Forelimb muscle (tissue), 1 donor: ENCODE results near the gene MTMR10. TPM values are rescaled to one million over a fixed set of nuclear protein-coding genes. Genes with fewer than 3 reads are reported as not detected.
A peak's percentile ranks its signal among the peaks of the same experiment; 100 is the strongest.

Source experiments
- DNase-seq: peaks from one replicate; pipeline ENCODE4 v3.0.0-alpha.2; 2013; ENCODE audit warnings: low read depth
- polyA plus RNA-seq: library from polyadenylated mRNA; unstranded; fragments of 120-200 nt; gene quantifications from one replicate; pipeline ENCODE4 v1.2.1, GENCODE V29; 2013; ENCODE audit not compliant: insufficient read length

The MTMR10 gene
- polyA plus RNA-seq, 1 donor, result 18.9 TPM

- no peak for DNase-seq
Measured at GRCh38 chr15:30921106-30921505, 70.3 kb downstream of the MTMR10 start.

- no peak for DNase-seq
Measured at GRCh38 chr15:30919877-30920550, 71.4 kb downstream of the MTMR10 start.

- no peak for DNase-seq
Measured at GRCh38 chr15:30918366-30918765, 73.1 kb downstream of the MTMR10 start.

- DNase-seq, result no peak
Measured at GRCh38 chr15:30917675-30918074, 73.8 kb downstream of the MTMR10 start.

- no peak for DNase-seq
Measured at GRCh38 chr15:30917013-30917412, 74.4 kb downstream of the MTMR10 start.

- DNase-seq, result no peak
Measured at GRCh38 chr15:30913761-30914160, 77.7 kb downstream of the MTMR10 start.

GRCh38 chr15:30906366-30906765, 85.1 kb downstream of the MTMR10 start:
- no peak for DNase-seq

- no peak for DNase-seq
Measured at GRCh38 chr15:30905821-30906220, 85.6 kb downstream of the MTMR10 start.

GRCh38 chr15:30904812-30905211, 86.6 kb downstream of the MTMR10 start:
- DNase-seq, result no peak

GRCh38 chr15:30903497-30904187, 87.8 kb downstream of the MTMR10 start, which contains the start of gene FAN1:
FAN1 (plus strand) TSS chr15:30903915; CDS start chr15:30904664, 749 bp downstream.
- peak; percentile 67 for DNase-seq

- no peak for DNase-seq
Measured at GRCh38 chr15:30901889-30902288, 89.5 kb downstream of the MTMR10 start.

- no peak for DNase-seq
Measured at GRCh38 chr15:30896211-30896606, 95.2 kb downstream of the MTMR10 start.

- no peak for DNase-seq
Measured at GRCh38 chr15:30895461-30896210, 95.8 kb downstream of the MTMR10 start.

GRCh38 chr15:30889196-30889595, 102.2 kb downstream of the MTMR10 start:
- DNase-seq, result no peak

Other genes with a start within 250 kb of the MTMR10 start
- 23.7 TPM for gene FAN1, start 87.7 kb downstream of the MTMR10 start, polyA plus RNA-seq
- gene TRPM1, start 110.1 kb upstream of the MTMR10 start, polyA plus RNA-seq, result not detected